SK-N-SH (cell line): ENCODE measurements around the gene APBB3. TPM values are rescaled to one million over a fixed set of nuclear protein-coding genes. Genes with fewer than 3 reads are reported as not detected.
"Not testable (repeated sequence)": the region's sequence is repeated elsewhere in the genome, so short reads cannot be mapped to it uniquely, and the experiment has no call there.

ENCODE experiments used
- CTCF ChIA-PET: fragments of 300-600, 350-600 bp; formaldehyde crosslinking; extraction: SDS; loops from one replicate; lab custom pipeline; 2021; lab: Yijun Ruan, JAX
- POLR2A ChIA-PET: fragments of 350-600 bp; sonication (Branson Sonifier 250); formaldehyde crosslinking; extraction: SDS; loops from one replicate; lab custom pipeline; 2020; ENCODE audit warnings: antibody characterized with exemption, inconsistent platforms; lab: Yijun Ruan, JAX
- DNase-seq: peaks from one replicate; pipeline ENCODE4 v3.0.0; 2012
- H2AFZ ChIP-seq: fragments of 200-600 bp; sonication (generic); 2 replicates; pipeline ENCODE4 v1.8.1; 2016; ENCODE audit warnings: antibody characterized with exemption, mild to moderate bottlenecking, low read depth
- H3F3A ChIP-seq: fragments of 200-600 bp; sonication (generic); replicated peaks from 2 replicates; pipeline ENCODE3; 2016; ENCODE audit warnings: antibody characterized with exemption, mild to moderate bottlenecking; ENCODE audit not compliant: insufficient read depth
- H3K27ac ChIP-seq, 2 experiments: fragments of 200-500 bp in 1 of 2; fragments of 200-600 bp in 1 of 2; sonication (Bioruptor generic) in 1 of 2; sonication (generic), shearing (Covaris generic) in 1 of 2; 2 replicates each; pipeline versions ENCODE4 v1.5.1 to v1.6.1; 2014 to 2016; ENCODE audit warnings: low read depth in 2 of 2, inconsistent platforms in 1 of 2, low read length in 1 of 2, mild to moderate bottlenecking in 1 of 2, mixed read lengths in 1 of 2
- H3K27me3 ChIP-seq: fragments of 200-600 bp; sonication (generic), shearing (Covaris generic); 2 replicates; pipeline ENCODE4 v1.6.1; 2016; ENCODE audit warnings: mixed run types; ENCODE audit not compliant: insufficient read depth
- H3K36me3 ChIP-seq, 2 experiments: fragments of 200-500 bp in 1 of 2; fragments of 200-600 bp in 1 of 2; sonication (Bioruptor generic) in 1 of 2; sonication (generic) in 1 of 2; replicated peaks in 1 of 2; 2 replicates each; pipeline versions ENCODE3 to v1.5.1; 2014 to 2016; ENCODE audit warnings: low read length in 1 of 2, mild to moderate bottlenecking in 1 of 2; ENCODE audit not compliant: insufficient read depth in 2 of 2, control insufficient read depth in 1 of 2
- H3K4me1 ChIP-seq, 2 experiments: fragments of 200-500 bp in 1 of 2; fragments of 200-600 bp in 1 of 2; sonication (Bioruptor generic) in 1 of 2; sonication (generic), shearing (Covaris generic) in 1 of 2; 2 replicates each; pipeline versions ENCODE4 v1.5.1 to v1.6.1; 2014 to 2016; ENCODE audit warnings: low read depth in 1 of 2, low read length in 1 of 2, mixed run types in 1 of 2; ENCODE audit not compliant: insufficient read depth in 2 of 2, control insufficient read depth in 1 of 2
- H3K4me2 ChIP-seq: fragments of 200-600 bp; sonication (generic), shearing (Covaris generic); 2 replicates; pipeline ENCODE4 v1.6.1; 2017; ENCODE audit warnings: mixed run types
- H3K4me3 ChIP-seq, 2 experiments: fragments of 200-500 bp in 1 of 2; fragments of 200-600 bp in 1 of 2; sonication (Bioruptor generic) in 1 of 2; sonication (generic), shearing (Covaris generic) in 1 of 2; 2 replicates each; pipeline versions ENCODE4 v1.5.1 to v1.8.1; 2014 to 2016; ENCODE audit warnings: low read depth in 2 of 2, inconsistent platforms in 1 of 2, low read length in 1 of 2, mild to moderate bottlenecking in 1 of 2, mixed read lengths in 1 of 2, moderate library complexity in 1 of 2
- H3K79me2 ChIP-seq: fragments of 200-600 bp; sonication (generic); 2 replicates; pipeline ENCODE4 v1.8.1; 2017; ENCODE audit warnings: mild to moderate bottlenecking; ENCODE audit not compliant: insufficient read depth
- H3K9ac ChIP-seq: fragments of 200-600 bp; sonication (generic); 2 replicates; pipeline ENCODE4 v1.6.1; 2017; ENCODE audit warnings: mixed run types
- H3K9me2 ChIP-seq: fragments of 200-600 bp; sonication (generic); 2 replicates; pipeline ENCODE4 v1.6.1; 2017; ENCODE audit warnings: mixed run types
- H3K9me3 ChIP-seq: fragments of 200-600 bp; sonication (generic); 2 replicates; pipeline ENCODE4 v1.6.1; 2017; ENCODE audit warnings: mixed run types, mild to moderate bottlenecking, moderate library complexity
- H4K20me1 ChIP-seq: fragments of 200-600 bp; sonication (generic); 2 replicates; pipeline ENCODE4 v1.6.1; 2017; ENCODE audit warnings: mild to moderate bottlenecking, mixed run types; ENCODE audit not compliant: insufficient read depth
- ELF1 ChIP-seq: IDR thresholded peaks from 2 replicates; pipeline ENCODE4 v1.4.0; 2012
- EP300 ChIP-seq, 2 experiments: IDR thresholded peaks; 2 replicates each; pipeline versions ENCODE4 v1.4.0 to v1.6.1; 2012; ENCODE audit warnings: borderline replicate concordance in 1 of 2, low read depth in 1 of 2, low read length in 1 of 2
- EZH2phosphoT487 ChIP-seq: fragments of 200-600 bp; sonication (generic); IDR thresholded peaks from 2 replicates; pipeline ENCODE4 v1.6.1; 2017; ENCODE audit warnings: low read depth, mixed run types, mild to moderate bottlenecking, antibody characterized with exemption, moderate library complexity, borderline replicate concordance
- GATA2 ChIP-seq: sonication (generic); formaldehyde crosslinking; IDR thresholded peaks from 2 replicates; pipeline ENCODE4 v1.5.0; 2020; ENCODE audit warnings: mild to moderate bottlenecking, missing genetic modification reagents
- JUND ChIP-seq: IDR thresholded peaks from 2 replicates; pipeline ENCODE4 v1.4.0; 2012
- MXI1 ChIP-seq: IDR thresholded peaks from 2 replicates; pipeline ENCODE4 v1.6.1; 2012; ENCODE audit warnings: mild to moderate bottlenecking, low read depth, low read length, improper control_type of control experiment
- NFIC ChIP-seq: IDR thresholded peaks from 2 replicates; pipeline ENCODE4 v1.4.0; 2012; ENCODE audit warnings: borderline replicate concordance
- NRF1 ChIP-seq: IDR thresholded peaks from 2 replicates; pipeline ENCODE4 v1.6.1; 2012; ENCODE audit warnings: low read depth, mild to moderate bottlenecking, low read length
- POLR2AphosphoS5 ChIP-seq: IDR thresholded peaks from 2 replicates; pipeline ENCODE4 v1.6.1; 2012; ENCODE audit warnings: low read depth, low read length
- RAD21 ChIP-seq: IDR thresholded peaks from 2 replicates; pipeline ENCODE4 v1.6.1; 2012; ENCODE audit warnings: mild to moderate bottlenecking, low read length
- RFX5 ChIP-seq: IDR thresholded peaks from 2 replicates; pipeline ENCODE4 v1.6.1; 2012; ENCODE audit warnings: mild to moderate bottlenecking, improper control_type of control experiment, low read length
- RXRA ChIP-seq: IDR thresholded peaks from 2 replicates; pipeline ENCODE4 v1.4.0; 2012; ENCODE audit warnings: low read depth, mild to moderate bottlenecking, borderline replicate concordance
- TAF1 ChIP-seq: IDR thresholded peaks from 2 replicates; pipeline ENCODE4 v1.6.1; 2012; ENCODE audit warnings: low read depth, mild to moderate bottlenecking, low read length, moderate library complexity, borderline replicate concordance
- YY1 ChIP-seq: IDR thresholded peaks from 2 replicates; pipeline ENCODE4 v1.4.0; 2012; ENCODE audit warnings: low read depth, mild to moderate bottlenecking
- WGBS: methylation state at CpG from one replicate; pipeline ENCODE4 v1.1.6; 2017; ENCODE audit warnings: low lambda C conversion rate; 5-methylcytosine and 5-hydroxymethylcytosine counted together
- polyA plus RNA-seq, 3 experiments: library from polyadenylated mRNA; depleted of rRNA; stranded (reverse); fragments of >200 nt; gene quantifications; 2 replicates each; pipeline ENCODE4 v1.2.3, GENCODE V29; 2012
- TF ChIP-seq, protein P1 (sequence below): IDR thresholded peaks from 2 replicates; pipeline ENCODE4 v1.4.0; 2012; ENCODE audit warnings: low read depth
- TF ChIP-seq, protein P2 (sequence below): IDR thresholded peaks from 2 replicates; pipeline ENCODE4; 2012
- TF ChIP-seq, protein P3 (sequence below): IDR thresholded peaks from 2 replicates; pipeline ENCODE4 v1.4.0; 2012; ENCODE audit warnings: low read depth, borderline replicate concordance

Gene APBB3
- polyA plus RNA-seq, 1 of the 3 experiments (the other 2 are of a cell fraction): 36.0 TPM

DNA sequence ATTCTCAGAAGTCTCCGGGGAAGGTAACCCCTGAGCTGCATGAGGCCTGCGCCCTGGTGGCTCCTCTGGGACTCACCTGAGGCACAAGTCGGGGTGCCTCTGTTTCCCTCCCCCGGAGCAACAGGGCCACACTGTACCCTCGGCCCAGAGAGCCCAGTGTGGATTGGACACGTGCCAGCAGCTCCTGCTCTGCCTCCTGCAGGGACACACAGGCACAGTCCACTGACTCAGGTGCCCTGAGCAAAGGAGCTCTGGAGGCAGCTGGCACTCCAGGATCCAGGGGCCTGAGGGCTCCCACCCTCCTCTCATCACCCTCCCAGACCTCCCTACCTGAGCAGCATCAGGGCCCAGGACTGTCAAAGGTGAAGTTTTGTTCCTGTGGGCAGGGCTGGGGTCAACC is 29.8 kb upstream of the APBB3 start:
- WGBS: 33% methylated on average over 5 of the region's 6 CpGs
- Histone ChIP-seq H3K9ac (no peak overlapping the region), H3K9me2 (no peaks in the 10 kb centered on the region), H3K27ac (no peak overlapping the region), H3K79me2 (no peaks in the 10 kb centered on the region), H3K4me1 (peaks cover 0 to 3% of the 10 kb centered on the region in 2 experiments; a peak in 1 of 4 replicates), H4K20me1 (no peaks in the 10 kb centered on the region), H2AFZ (no peak overlapping the region), H3K4me3 (no peak overlapping the region), H3K36me3 (no peaks in the 10 kb centered on the region), H3K4me2 (no peak overlapping the region), H3F3A (no peaks in the 10 kb centered on the region), H3K27me3 (no peaks in the 10 kb centered on the region)
- no peak for DNase-seq
- POLR2A ChIA-PET: no interaction called here
- TF ChIP-seq JUND: no peak
- no peak for TF ChIP-seq TAF1
- TF ChIP-seq EZH2phosphoT487: no peak
- TF ChIP-seq MXI1: no peak
- no peak for TF ChIP-seq NRF1
- no peak for TF ChIP-seq NFIC
- no peak for TF ChIP-seq RXRA
- TF ChIP-seq EP300 (IDR thresholded peaks at IDR 0.05; ENCODE audit: borderline replicate concordance in 1 of 2, low read depth in 1 of 2, low read length in 1 of 2): no peak
- TF ChIP-seq, protein P1, sequence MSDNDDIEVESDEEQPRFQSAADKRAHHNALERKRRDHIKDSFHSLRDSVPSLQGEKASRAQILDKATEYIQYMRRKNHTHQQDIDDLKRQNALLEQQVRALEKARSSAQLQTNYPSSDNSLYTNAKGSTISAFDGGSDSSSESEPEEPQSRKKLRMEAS: no peak
- no peak for TF ChIP-seq RFX5
- TF ChIP-seq ELF1: no peak
- TF ChIP-seq YY1: no peak
- TF ChIP-seq POLR2AphosphoS5: no peak
- TF ChIP-seq RAD21: no peak
- TF ChIP-seq GATA2 (CRISPR knock-in tag): no peak
- TF ChIP-seq, protein P2, sequence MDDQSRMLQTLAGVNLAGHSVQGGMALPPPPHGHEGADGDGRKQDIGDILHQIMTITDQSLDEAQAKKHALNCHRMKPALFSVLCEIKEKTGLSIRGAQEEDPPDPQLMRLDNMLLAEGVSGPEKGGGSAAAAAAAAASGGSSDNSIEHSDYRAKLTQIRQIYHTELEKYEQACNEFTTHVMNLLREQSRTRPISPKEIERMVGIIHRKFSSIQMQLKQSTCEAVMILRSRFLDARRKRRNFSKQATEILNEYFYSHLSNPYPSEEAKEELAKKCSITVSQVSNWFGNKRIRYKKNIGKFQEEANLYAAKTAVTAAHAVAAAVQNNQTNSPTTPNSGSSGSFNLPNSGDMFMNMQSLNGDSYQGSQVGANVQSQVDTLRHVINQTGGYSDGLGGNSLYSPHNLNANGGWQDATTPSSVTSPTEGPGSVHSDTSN: no peak
- TF ChIP-seq, protein P3, sequence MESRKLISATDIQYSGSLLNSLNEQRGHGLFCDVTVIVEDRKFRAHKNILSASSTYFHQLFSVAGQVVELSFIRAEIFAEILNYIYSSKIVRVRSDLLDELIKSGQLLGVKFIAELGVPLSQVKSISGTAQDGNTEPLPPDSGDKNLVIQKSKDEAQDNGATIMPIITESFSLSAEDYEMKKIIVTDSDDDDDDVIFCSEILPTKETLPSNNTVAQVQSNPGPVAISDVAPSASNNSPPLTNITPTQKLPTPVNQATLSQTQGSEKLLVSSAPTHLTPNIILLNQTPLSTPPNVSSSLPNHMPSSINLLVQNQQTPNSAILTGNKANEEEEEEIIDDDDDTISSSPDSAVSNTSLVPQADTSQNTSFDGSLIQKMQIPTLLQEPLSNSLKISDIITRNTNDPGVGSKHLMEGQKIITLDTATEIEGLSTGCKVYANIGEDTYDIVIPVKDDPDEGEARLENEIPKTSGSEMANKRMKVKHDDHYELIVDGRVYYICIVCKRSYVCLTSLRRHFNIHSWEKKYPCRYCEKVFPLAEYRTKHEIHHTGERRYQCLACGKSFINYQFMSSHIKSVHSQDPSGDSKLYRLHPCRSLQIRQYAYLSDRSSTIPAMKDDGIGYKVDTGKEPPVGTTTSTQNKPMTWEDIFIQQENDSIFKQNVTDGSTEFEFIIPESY: no peak
- TF ChIP-seq, all 33 proteins: peak for 0
- CTCF ChIA-PET: no interaction called here
- H3K9me3 ChIP-seq: no peaks in the 10 kb centered on the region

DNA sequence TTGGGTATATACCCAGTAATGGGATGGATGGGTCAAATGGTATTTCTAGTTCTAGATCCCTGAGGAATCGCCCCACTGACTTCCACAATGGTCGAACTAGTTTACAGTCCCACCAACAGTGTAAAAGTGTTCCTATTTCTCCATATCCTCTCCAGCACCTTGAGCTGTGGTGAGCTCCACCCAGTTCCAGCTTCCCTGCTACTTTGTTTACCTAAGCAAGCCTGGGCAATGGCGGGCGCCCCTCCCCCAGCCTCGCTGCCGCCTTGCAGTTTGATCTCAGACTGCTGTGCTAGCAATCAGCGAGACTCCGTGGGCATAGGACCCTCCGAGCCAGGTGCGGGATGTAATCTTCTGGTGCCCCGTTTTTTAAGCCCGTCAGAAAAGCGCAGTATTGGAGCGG is 28.7 kb upstream of the APBB3 start:
- H3K9ac ChIP-seq, H3K9me2 ChIP-seq, H3K27me3 ChIP-seq, H3K4me2 ChIP-seq, H3F3A ChIP-seq, POLR2A ChIA-PET, H3K27ac ChIP-seq, H3K36me3 ChIP-seq, H3K4me3 ChIP-seq, H3K4me1 ChIP-seq, H4K20me1 ChIP-seq, CTCF ChIA-PET, H3K79me2 ChIP-seq, H3K9me3 ChIP-seq, H2AFZ ChIP-seq, DNase-seq: not testable (repeated sequence)
- 64% methylated on average over 11 of the region's 14 CpGs for WGBS
